Liver (tissue), 9 donors: ENCODE results near the gene EN1. TPM values are rescaled to one million over a fixed set of nuclear protein-coding genes. Genes with fewer than 3 reads are reported as not detected.

Source experiments
- DNase-seq: peaks from one replicate; pipeline ENCODE4 v3.0.0-alpha.2; 2017; ENCODE audit warnings: low spot score
- H3K27ac ChIP-seq, 2 donors: one replicate each; pipeline ENCODE4 v1.7.0; 2013; ENCODE audit warnings: inconsistent platforms in 2 of 2, low read length in 2 of 2, control low read depth in 1 of 2, low read depth in 1 of 2, mild to moderate bottlenecking in 1 of 2
- H3K27me3 ChIP-seq, 4 donors: one replicate each; pipeline versions ENCODE4 v1.6.1 to v1.7.0; 2013; ENCODE audit warnings: low read length in 3 of 4, inconsistent platforms in 1 of 4, mild to moderate bottlenecking in 1 of 4, moderate library complexity in 1 of 4; ENCODE audit not compliant: control insufficient read depth in 4 of 4, insufficient read depth in 4 of 4
- H3K36me3 ChIP-seq, 4 donors: one replicate each; pipeline versions ENCODE4 v1.6.1 to v1.7.0; 2013; ENCODE audit warnings: low read length in 3 of 4, mild to moderate bottlenecking in 3 of 4, low read depth in 1 of 4, moderate library complexity in 1 of 4; ENCODE audit not compliant: control insufficient read depth in 4 of 4, insufficient read depth in 3 of 4
- H3K4me1 ChIP-seq, 4 donors: one replicate each; pipeline versions ENCODE4 v1.6.1 to v1.7.0; 2013; ENCODE audit warnings: low read length in 3 of 4, mild to moderate bottlenecking in 3 of 4, moderate library complexity in 1 of 4; ENCODE audit not compliant: control insufficient read depth in 4 of 4, insufficient read depth in 4 of 4
- H3K4me3 ChIP-seq, 3 donors: one replicate each; pipeline versions ENCODE4 v1.6.1 to v1.7.0; 2013; ENCODE audit warnings: low read length in 3 of 3, control low read depth in 1 of 3, low read depth in 1 of 3, mild to moderate bottlenecking in 1 of 3
- H3K9ac ChIP-seq, 2 donors: one replicate each; pipeline ENCODE4 v1.7.0; 2013; ENCODE audit warnings: low read length in 2 of 2, mild to moderate bottlenecking in 2 of 2, moderate library complexity in 2 of 2, control low read depth in 1 of 2, low read depth in 1 of 2
- H3K9me3 ChIP-seq, 4 donors: one replicate each; pipeline versions ENCODE4 v1.6.1 to v1.7.0; 2013; ENCODE audit warnings: low read length in 3 of 4; ENCODE audit not compliant: control insufficient read depth in 4 of 4
- CTCF ChIP-seq: fragments of 150-350 bp; IDR thresholded peaks from 2 replicates; pipeline ENCODE4 v1.5.1; 2017; ENCODE audit warnings: improper control_type of control experiment, low read depth, low read length; ENCODE audit not compliant: missing input control
- EGR1 ChIP-seq, 2 donors: IDR thresholded peaks; 2 replicates each; pipeline ENCODE4 v1.6.1; 2016 to 2018; ENCODE audit warnings: antibody characterized with exemption in 2 of 2, low read depth in 2 of 2
- FOXA1 ChIP-seq: IDR thresholded peaks from 2 replicates; pipeline ENCODE4 v1.6.1; 2016; ENCODE audit warnings: antibody characterized with exemption
- FOXA2 ChIP-seq: IDR thresholded peaks from 2 replicates; pipeline ENCODE4 v1.6.1; 2016; ENCODE audit warnings: antibody characterized with exemption
- GABPA ChIP-seq, 2 donors: IDR thresholded peaks in 1 of 2; conservative IDR thresholded peaks in 1 of 2; 2 replicates each; pipeline ENCODE4 v1.6.1; 2016; ENCODE audit warnings: antibody characterized with exemption in 2 of 2, mild to moderate bottlenecking in 1 of 2, moderate library complexity in 1 of 2
- HNF4A ChIP-seq, 2 donors: conservative IDR thresholded peaks; 2 replicates each; pipeline ENCODE4 v1.6.1; 2016; ENCODE audit warnings: antibody characterized with exemption in 2 of 2, mild to moderate bottlenecking in 2 of 2
- HNF4G ChIP-seq: IDR thresholded peaks from 2 replicates; pipeline ENCODE4 v1.6.1; 2016; ENCODE audit warnings: antibody characterized with exemption
- JUND ChIP-seq, 2 donors: IDR thresholded peaks; 2 replicates each; pipeline ENCODE4 v1.6.1; 2016; ENCODE audit warnings: antibody characterized with exemption in 2 of 2
- MAX ChIP-seq: IDR thresholded peaks from 2 replicates; pipeline ENCODE4 v1.6.1; 2016; ENCODE audit warnings: antibody characterized with exemption
- NR2F2 ChIP-seq: IDR thresholded peaks from 2 replicates; pipeline ENCODE4 v1.6.1; 2016; ENCODE audit warnings: antibody characterized with exemption
- RAD21 ChIP-seq, 2 donors: IDR thresholded peaks; 2 replicates each; pipeline ENCODE4 v1.6.1; 2016; ENCODE audit warnings: antibody characterized with exemption in 2 of 2, mild to moderate bottlenecking in 2 of 2
- SP1 ChIP-seq: IDR thresholded peaks from 2 replicates; pipeline ENCODE4 v1.6.1; 2018; ENCODE audit warnings: antibody characterized with exemption, mild to moderate bottlenecking
- TAF1 ChIP-seq: conservative IDR thresholded peaks from 2 replicates; pipeline ENCODE4 v1.6.1; 2016; ENCODE audit warnings: antibody characterized with exemption, mild to moderate bottlenecking
- YY1 ChIP-seq: IDR thresholded peaks from 2 replicates; pipeline ENCODE4 v1.6.1; 2016; ENCODE audit warnings: antibody characterized with exemption, mild to moderate bottlenecking
- ZBTB33 ChIP-seq: IDR thresholded peaks from 2 replicates; pipeline ENCODE4 v1.6.1; 2016; ENCODE audit warnings: antibody characterized with exemption
- WGBS: extraction: QIAGEN DNeasy Blood & Tissue Kit; methylation state at CpG from one replicate; pipeline ENCODE4 v1.1.7; 2013; 5-methylcytosine and 5-hydroxymethylcytosine counted together
- polyA plus RNA-seq, 2 donors: library from polyadenylated mRNA; stranded (reverse) in 1 of 2; unstranded in 1 of 2; fragments of 200-250 nt in 1 of 2; fragments of >200 nt in 1 of 2; fragmentation: Nextera tagmentation in 1 of 2; extraction: Ambion mirVana in 1 of 2; gene quantifications; one replicate each; pipeline versions ENCODE4 v1.2.1 to v1.2.3, GENCODE V29; 2013 to 2015
- total RNA-seq, 2 donors: library from RNA; depleted of rRNA; stranded (reverse); fragments of >200 nt; gene quantifications; one replicate each; pipeline ENCODE4 v1.2.3, GENCODE V29; 2014
- TF ChIP-seq, protein P1 (sequence below): IDR thresholded peaks from 2 replicates; pipeline ENCODE4 v1.6.1; 2016; ENCODE audit warnings: antibody characterized with exemption, mild to moderate bottlenecking
- TF ChIP-seq, protein P2 (sequence below): IDR thresholded peaks from 2 replicates; pipeline ENCODE4 v1.6.1; 2016; ENCODE audit warnings: antibody characterized with exemption
- donor health status: healthy.
- donor health status: healthy.
- donor health status: healthy.
- donor health status: healthy.
- donor health status: healthy.

The EN1 gene
- total and polyA plus RNA-seq, 4 donors, result not detected

- H3K9me3 ChIP-seq, result no peaks in the 10 kb centered on the region
- peaks cover 5 to 14% (median 9%) of the 10 kb centered on the region in 4 donors for H3K4me1 ChIP-seq
- no peak overlapping the region for H3K27ac ChIP-seq
- H3K36me3 ChIP-seq, result no peaks in the 10 kb centered on the region
- no peak for TF ChIP-seq HNF4A (conservative IDR thresholded peaks at IDR 0.05)
- WGBS, result 49% methylated on average over 2 of the region's 2 CpGs
- peaks cover 0 to 23% (median 12%) of the 10 kb centered on the region in 4 donors for H3K27me3 ChIP-seq
- no peak overlapping the region for H3K9ac ChIP-seq
- DNase-seq, result no peak
- no peak overlapping the region for H3K4me3 ChIP-seq
Observed at GRCh38 chr2:118830881-118831280, 16.6 kb downstream of the EN1 start.

- TF ChIP-seq ZBTB33 (no peak), YY1 (no peak), EGR1 (IDR thresholded peaks at IDR 0.05; ENCODE audit: low read depth in 2 of 2) (no peak), HNF4A (conservative IDR thresholded peaks at IDR 0.05) (no peak), HNF4G (no peak)
- no peaks in the 10 kb centered on the region for H3K36me3 ChIP-seq
- no peak overlapping the region for H3K4me3 ChIP-seq
- H3K9ac ChIP-seq, result no peak overlapping the region
- no peak for DNase-seq
- WGBS, result 69% methylated on average over 6 of the region's 6 CpGs
- H3K9me3 ChIP-seq, result no peaks in the 10 kb centered on the region
- H3K27ac ChIP-seq, result no peak overlapping the region
- H3K4me1 ChIP-seq, result peaks cover under 1 to 7% (median 2%) of the 10 kb centered on the region in 4 donors
- H3K27me3 ChIP-seq, result peaks cover 0 to 23% (median 12%) of the 10 kb centered on the region in 4 donors
Observed at GRCh38 chr2:118830118-118830517, 17.3 kb downstream of the EN1 start.

- WGBS, result 0% methylated on average over 1 of the region's 1 CpG
- peaks cover 0 to 10% (median 3%) of the 10 kb centered on the region in 4 donors for H3K27me3 ChIP-seq
- TF ChIP-seq, protein P1, sequence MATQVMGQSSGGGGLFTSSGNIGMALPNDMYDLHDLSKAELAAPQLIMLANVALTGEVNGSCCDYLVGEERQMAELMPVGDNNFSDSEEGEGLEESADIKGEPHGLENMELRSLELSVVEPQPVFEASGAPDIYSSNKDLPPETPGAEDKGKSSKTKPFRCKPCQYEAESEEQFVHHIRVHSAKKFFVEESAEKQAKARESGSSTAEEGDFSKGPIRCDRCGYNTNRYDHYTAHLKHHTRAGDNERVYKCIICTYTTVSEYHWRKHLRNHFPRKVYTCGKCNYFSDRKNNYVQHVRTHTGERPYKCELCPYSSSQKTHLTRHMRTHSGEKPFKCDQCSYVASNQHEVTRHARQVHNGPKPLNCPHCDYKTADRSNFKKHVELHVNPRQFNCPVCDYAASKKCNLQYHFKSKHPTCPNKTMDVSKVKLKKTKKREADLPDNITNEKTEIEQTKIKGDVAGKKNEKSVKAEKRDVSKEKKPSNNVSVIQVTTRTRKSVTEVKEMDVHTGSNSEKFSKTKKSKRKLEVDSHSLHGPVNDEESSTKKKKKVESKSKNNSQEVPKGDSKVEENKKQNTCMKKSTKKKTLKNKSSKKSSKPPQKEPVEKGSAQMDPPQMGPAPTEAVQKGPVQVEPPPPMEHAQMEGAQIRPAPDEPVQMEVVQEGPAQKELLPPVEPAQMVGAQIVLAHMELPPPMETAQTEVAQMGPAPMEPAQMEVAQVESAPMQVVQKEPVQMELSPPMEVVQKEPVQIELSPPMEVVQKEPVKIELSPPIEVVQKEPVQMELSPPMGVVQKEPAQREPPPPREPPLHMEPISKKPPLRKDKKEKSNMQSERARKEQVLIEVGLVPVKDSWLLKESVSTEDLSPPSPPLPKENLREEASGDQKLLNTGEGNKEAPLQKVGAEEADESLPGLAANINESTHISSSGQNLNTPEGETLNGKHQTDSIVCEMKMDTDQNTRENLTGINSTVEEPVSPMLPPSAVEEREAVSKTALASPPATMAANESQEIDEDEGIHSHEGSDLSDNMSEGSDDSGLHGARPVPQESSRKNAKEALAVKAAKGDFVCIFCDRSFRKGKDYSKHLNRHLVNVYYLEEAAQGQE, result no peak
- TF ChIP-seq RAD21 (IDR thresholded peaks at IDR 0.05), result no peak
- no peak for TF ChIP-seq SP1
- TF ChIP-seq EGR1 (IDR thresholded peaks at IDR 0.05; ENCODE audit: low read depth in 2 of 2), result no peak
- TF ChIP-seq MAX, result no peak
- TF ChIP-seq, protein P2, sequence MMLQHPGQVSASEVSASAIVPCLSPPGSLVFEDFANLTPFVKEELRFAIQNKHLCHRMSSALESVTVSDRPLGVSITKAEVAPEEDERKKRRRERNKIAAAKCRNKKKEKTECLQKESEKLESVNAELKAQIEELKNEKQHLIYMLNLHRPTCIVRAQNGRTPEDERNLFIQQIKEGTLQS, result no peak
- TF ChIP-seq NR2F2, result no peak
- TF ChIP-seq GABPA (IDR thresholded peaks at IDR 0.05 in 1 of 2, conservative IDR thresholded peaks at IDR 0.05 in 1 of 2), result no peak
- no peak for TF ChIP-seq HNF4A (conservative IDR thresholded peaks at IDR 0.05)
- no peak for TF ChIP-seq CTCF
- no peak for TF ChIP-seq ZBTB33
- TF ChIP-seq FOXA2, result no peak
- no peak for TF ChIP-seq HNF4G
- TF ChIP-seq TAF1, result no peak
- no peak for TF ChIP-seq JUND (IDR thresholded peaks at IDR 0.05)
- no peak for TF ChIP-seq FOXA1
- no peak for TF ChIP-seq YY1
Observed at GRCh38 chr2:118826093-118826492, 21.4 kb downstream of the EN1 start.

More at GRCh38 chr2:118826093-118826492, 21.4 kb downstream of the EN1 start:
- Histone ChIP-seq H3K4me3 (no peak overlapping the region), H3K9ac (no peak overlapping the region), H3K36me3 (no peaks in the 10 kb centered on the region), H3K27ac (no peak overlapping the region), H3K9me3 (no peaks in the 10 kb centered on the region), H3K4me1 (no peaks in the 10 kb centered on the region)
- no peak for DNase-seq
